Liver (tissue), 9 donors: ENCODE results near the gene SKAP2. TPM values are rescaled to one million over a fixed set of nuclear protein-coding genes. Genes with fewer than 3 reads are reported as not detected.

Experiments
- DNase-seq: peaks from one replicate; pipeline ENCODE4 v3.0.0-alpha.2; 2017; ENCODE audit warnings: low spot score
- H3K27ac ChIP-seq, 2 donors: one replicate each; pipeline ENCODE4 v1.7.0; 2013; ENCODE audit warnings: inconsistent platforms in 2 of 2, low read length in 2 of 2, control low read depth in 1 of 2, low read depth in 1 of 2, mild to moderate bottlenecking in 1 of 2
- H3K27me3 ChIP-seq, 4 donors: one replicate each; pipeline versions ENCODE4 v1.6.1 to v1.7.0; 2013; ENCODE audit warnings: low read length in 3 of 4, inconsistent platforms in 1 of 4, mild to moderate bottlenecking in 1 of 4, moderate library complexity in 1 of 4; ENCODE audit not compliant: control insufficient read depth in 4 of 4, insufficient read depth in 4 of 4
- H3K36me3 ChIP-seq, 4 donors: one replicate each; pipeline versions ENCODE4 v1.6.1 to v1.7.0; 2013; ENCODE audit warnings: low read length in 3 of 4, mild to moderate bottlenecking in 3 of 4, low read depth in 1 of 4, moderate library complexity in 1 of 4; ENCODE audit not compliant: control insufficient read depth in 4 of 4, insufficient read depth in 3 of 4
- H3K4me1 ChIP-seq, 4 donors: one replicate each; pipeline versions ENCODE4 v1.6.1 to v1.7.0; 2013; ENCODE audit warnings: low read length in 3 of 4, mild to moderate bottlenecking in 3 of 4, moderate library complexity in 1 of 4; ENCODE audit not compliant: control insufficient read depth in 4 of 4, insufficient read depth in 4 of 4
- H3K4me3 ChIP-seq, 3 donors: one replicate each; pipeline versions ENCODE4 v1.6.1 to v1.7.0; 2013; ENCODE audit warnings: low read length in 3 of 3, control low read depth in 1 of 3, low read depth in 1 of 3, mild to moderate bottlenecking in 1 of 3
- H3K9ac ChIP-seq, 2 donors: one replicate each; pipeline ENCODE4 v1.7.0; 2013; ENCODE audit warnings: low read length in 2 of 2, mild to moderate bottlenecking in 2 of 2, moderate library complexity in 2 of 2, control low read depth in 1 of 2, low read depth in 1 of 2
- H3K9me3 ChIP-seq, 4 donors: one replicate each; pipeline versions ENCODE4 v1.6.1 to v1.7.0; 2013; ENCODE audit warnings: low read length in 3 of 4; ENCODE audit not compliant: control insufficient read depth in 4 of 4
- EGR1 ChIP-seq, 2 donors: IDR thresholded peaks; 2 replicates each; pipeline ENCODE4 v1.6.1; 2016 to 2018; ENCODE audit warnings: antibody characterized with exemption in 2 of 2, low read depth in 2 of 2
- FOXA1 ChIP-seq: IDR thresholded peaks from 2 replicates; pipeline ENCODE4 v1.6.1; 2016; ENCODE audit warnings: antibody characterized with exemption
- FOXA2 ChIP-seq: IDR thresholded peaks from 2 replicates; pipeline ENCODE4 v1.6.1; 2016; ENCODE audit warnings: antibody characterized with exemption
- GABPA ChIP-seq, 2 donors: IDR thresholded peaks in 1 of 2; conservative IDR thresholded peaks in 1 of 2; 2 replicates each; pipeline ENCODE4 v1.6.1; 2016; ENCODE audit warnings: antibody characterized with exemption in 2 of 2, mild to moderate bottlenecking in 1 of 2, moderate library complexity in 1 of 2
- HNF4A ChIP-seq, 2 donors: conservative IDR thresholded peaks; 2 replicates each; pipeline ENCODE4 v1.6.1; 2016; ENCODE audit warnings: antibody characterized with exemption in 2 of 2, mild to moderate bottlenecking in 2 of 2
- HNF4G ChIP-seq: IDR thresholded peaks from 2 replicates; pipeline ENCODE4 v1.6.1; 2016; ENCODE audit warnings: antibody characterized with exemption
- JUND ChIP-seq, 2 donors: IDR thresholded peaks; 2 replicates each; pipeline ENCODE4 v1.6.1; 2016; ENCODE audit warnings: antibody characterized with exemption in 2 of 2
- NR2F2 ChIP-seq: IDR thresholded peaks from 2 replicates; pipeline ENCODE4 v1.6.1; 2016; ENCODE audit warnings: antibody characterized with exemption
- RAD21 ChIP-seq, 2 donors: IDR thresholded peaks; 2 replicates each; pipeline ENCODE4 v1.6.1; 2016; ENCODE audit warnings: antibody characterized with exemption in 2 of 2, mild to moderate bottlenecking in 2 of 2
- REST ChIP-seq: IDR thresholded peaks from 2 replicates; pipeline ENCODE4 v1.6.1; 2016; ENCODE audit warnings: antibody characterized with exemption, mild to moderate bottlenecking
- RXRA ChIP-seq, 2 donors: IDR thresholded peaks; 2 replicates each; pipeline ENCODE4 v1.6.1; 2017 to 2018; ENCODE audit warnings: antibody characterized with exemption in 2 of 2, mild to moderate bottlenecking in 1 of 2
- SP1 ChIP-seq: IDR thresholded peaks from 2 replicates; pipeline ENCODE4 v1.6.1; 2018; ENCODE audit warnings: antibody characterized with exemption, mild to moderate bottlenecking
- TAF1 ChIP-seq: conservative IDR thresholded peaks from 2 replicates; pipeline ENCODE4 v1.6.1; 2016; ENCODE audit warnings: antibody characterized with exemption, mild to moderate bottlenecking
- YY1 ChIP-seq: IDR thresholded peaks from 2 replicates; pipeline ENCODE4 v1.6.1; 2016; ENCODE audit warnings: antibody characterized with exemption, mild to moderate bottlenecking
- ZBTB33 ChIP-seq: IDR thresholded peaks from 2 replicates; pipeline ENCODE4 v1.6.1; 2016; ENCODE audit warnings: antibody characterized with exemption
- WGBS: extraction: QIAGEN DNeasy Blood & Tissue Kit; methylation state at CpG from one replicate; pipeline ENCODE4 v1.1.7; 2013; 5-methylcytosine and 5-hydroxymethylcytosine counted together
- polyA plus RNA-seq, 2 donors: library from polyadenylated mRNA; stranded (reverse) in 1 of 2; unstranded in 1 of 2; fragments of 200-250 nt in 1 of 2; fragments of >200 nt in 1 of 2; fragmentation: Nextera tagmentation in 1 of 2; extraction: Ambion mirVana in 1 of 2; gene quantifications; one replicate each; pipeline versions ENCODE4 v1.2.1 to v1.2.3, GENCODE V29; 2013 to 2015
- total RNA-seq, 2 donors: library from RNA; depleted of rRNA; stranded (reverse); fragments of >200 nt; gene quantifications; one replicate each; pipeline ENCODE4 v1.2.3, GENCODE V29; 2014
- TF ChIP-seq, protein P1 (sequence below): fragments of 150-350 bp; IDR thresholded peaks from 2 replicates; pipeline ENCODE4 v1.5.1; 2017; ENCODE audit warnings: improper control_type of control experiment, low read depth, low read length; ENCODE audit not compliant: missing input control
- TF ChIP-seq, protein P2 (sequence below): IDR thresholded peaks from 2 replicates; pipeline ENCODE4 v1.6.1; 2016; ENCODE audit warnings: antibody characterized with exemption
- donor health status: healthy.
- donor health status: healthy.
- donor health status: healthy.
- donor health status: healthy.
- donor health status: healthy.

SKAP2 gene
- total and polyA plus RNA-seq, 4 donors = 3.4 to 9.2 (median 5.1) TPM

DNA sequence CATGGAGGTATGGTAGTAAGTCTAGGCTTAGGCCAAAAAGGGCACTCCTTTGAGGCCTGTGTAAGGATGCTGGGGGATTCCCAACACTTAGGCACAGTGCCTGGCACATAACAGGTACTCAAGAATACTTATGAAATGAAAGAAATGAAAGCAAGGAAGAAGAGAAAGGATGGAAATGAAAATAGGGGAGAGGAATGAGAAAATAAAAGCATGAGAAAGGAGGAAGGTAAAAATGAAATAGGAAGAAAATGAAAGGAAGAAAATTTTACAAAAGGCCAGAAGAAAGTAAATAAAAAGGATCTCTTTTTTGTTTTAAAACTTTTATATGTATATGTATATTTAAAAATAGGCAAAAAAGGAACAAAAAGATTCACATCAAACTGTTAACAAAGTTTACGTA lies 146.3 kb downstream of the SKAP2 start:
- Histone ChIP-seq H3K4me3 (no peak overlapping the region), H3K9ac (no peak overlapping the region), H3K36me3 (no peaks in the 10 kb centered on the region), H3K27ac (no peak overlapping the region), H3K9me3 (no peaks in the 10 kb centered on the region), H3K27me3 (no peaks in the 10 kb centered on the region), H3K4me1 (no peaks in the 10 kb centered on the region)
- WGBS = 99% methylated on average over 1 of the region's 1 CpG
- no peak for DNase-seq
- TF ChIP-seq GABPA (IDR thresholded peaks at IDR 0.05 in 1 of 2, conservative IDR thresholded peaks at IDR 0.05 in 1 of 2) (no peak), HNF4A (conservative IDR thresholded peaks at IDR 0.05) (no peak), TAF1 (no peak), JUND (IDR thresholded peaks at IDR 0.05) (no peak), SP1 (no peak), HNF4G (no peak), RXRA (IDR thresholded peaks at IDR 0.05) (no peak)
- TF ChIP-seq, protein P1, sequence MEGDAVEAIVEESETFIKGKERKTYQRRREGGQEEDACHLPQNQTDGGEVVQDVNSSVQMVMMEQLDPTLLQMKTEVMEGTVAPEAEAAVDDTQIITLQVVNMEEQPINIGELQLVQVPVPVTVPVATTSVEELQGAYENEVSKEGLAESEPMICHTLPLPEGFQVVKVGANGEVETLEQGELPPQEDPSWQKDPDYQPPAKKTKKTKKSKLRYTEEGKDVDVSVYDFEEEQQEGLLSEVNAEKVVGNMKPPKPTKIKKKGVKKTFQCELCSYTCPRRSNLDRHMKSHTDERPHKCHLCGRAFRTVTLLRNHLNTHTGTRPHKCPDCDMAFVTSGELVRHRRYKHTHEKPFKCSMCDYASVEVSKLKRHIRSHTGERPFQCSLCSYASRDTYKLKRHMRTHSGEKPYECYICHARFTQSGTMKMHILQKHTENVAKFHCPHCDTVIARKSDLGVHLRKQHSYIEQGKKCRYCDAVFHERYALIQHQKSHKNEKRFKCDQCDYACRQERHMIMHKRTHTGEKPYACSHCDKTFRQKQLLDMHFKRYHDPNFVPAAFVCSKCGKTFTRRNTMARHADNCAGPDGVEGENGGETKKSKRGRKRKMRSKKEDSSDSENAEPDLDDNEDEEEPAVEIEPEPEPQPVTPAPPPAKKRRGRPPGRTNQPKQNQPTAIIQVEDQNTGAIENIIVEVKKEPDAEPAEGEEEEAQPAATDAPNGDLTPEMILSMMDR = no peak
- TF ChIP-seq, protein P2, sequence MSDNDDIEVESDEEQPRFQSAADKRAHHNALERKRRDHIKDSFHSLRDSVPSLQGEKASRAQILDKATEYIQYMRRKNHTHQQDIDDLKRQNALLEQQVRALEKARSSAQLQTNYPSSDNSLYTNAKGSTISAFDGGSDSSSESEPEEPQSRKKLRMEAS = no peak

- Histone ChIP-seq H3K36me3 (no peaks in the 10 kb centered on the region), H3K27ac (no peak overlapping the region), H3K4me3 (no peak overlapping the region), H3K9me3 (no peaks in the 10 kb centered on the region), H3K27me3 (no peaks in the 10 kb centered on the region), H3K4me1 (no peaks in the 10 kb centered on the region), H3K9ac (no peak overlapping the region)
- DNase-seq = no peak
- no peak for TF ChIP-seq ZBTB33
- TF ChIP-seq SP1 = no peak
- TF ChIP-seq HNF4A (conservative IDR thresholded peaks at IDR 0.05) = no peak
- no peak for TF ChIP-seq YY1
- no peak for TF ChIP-seq FOXA2
- no peak for TF ChIP-seq FOXA1
- no peak for TF ChIP-seq RAD21 (IDR thresholded peaks at IDR 0.05)
- no peak for TF ChIP-seq RXRA (IDR thresholded peaks at IDR 0.05)
- no peak for TF ChIP-seq TAF1
- no peak for TF ChIP-seq NR2F2
- TF ChIP-seq HNF4G = no peak
- TF ChIP-seq, protein P2 = no peak
- TF ChIP-seq JUND (IDR thresholded peaks at IDR 0.05) = no peak
- TF ChIP-seq REST = no peak
- TF ChIP-seq, protein P1 = no peak
- TF ChIP-seq EGR1 (IDR thresholded peaks at IDR 0.05; ENCODE audit: low read depth in 2 of 2) = no peak
- WGBS = 87% methylated on average over 3 of the region's 3 CpGs
Observed at GRCh38 chr7:26714438-26714837, 150.0 kb downstream of the SKAP2 start.
